Cardiac muscle cell (in vitro differentiated cells and primary cell): ENCODE measurements around the gene CLCN1. TPM values are rescaled to one million over a fixed set of nuclear protein-coding genes. Genes with fewer than 3 reads are reported as not detected.
"Not testable (repeated sequence)": the region's sequence is repeated elsewhere in the genome, so short reads cannot be mapped to it uniquely, and the experiment has no call there.

Source experiments
- DNase-seq, 2 donors: peaks; one replicate each; pipeline versions ENCODE4 v3.0.0 to v3.0.0-alpha.2; 2010 to 2017; ENCODE audit warnings: low read depth in 1 of 2, low spot score in 1 of 2
- H3K27ac ChIP-seq: fragments of 200-600 bp; sonication (generic); 2 replicates; pipeline ENCODE4 v1.5.1; 2016
- H3K27me3 ChIP-seq: fragments of 200-600 bp; sonication (generic); 2 replicates; pipeline ENCODE4 v1.6.0; 2016; ENCODE audit warnings: control low read depth
- H3K36me3 ChIP-seq: fragments of 200-600 bp; sonication (generic); 2 replicates; pipeline ENCODE4 v1.5.1; 2016; ENCODE audit warnings: control low read depth
- H3K4me1 ChIP-seq: fragments of 200-600 bp; sonication (generic); 2 replicates; pipeline ENCODE4 v1.8.1; 2017; ENCODE audit warnings: low read depth, mild to moderate bottlenecking, mixed run types
- H3K4me3 ChIP-seq: fragments of 200-600 bp; sonication (generic); 2 replicates; pipeline ENCODE4 v1.5.1; 2016; ENCODE audit warnings: mild to moderate bottlenecking
- H3K9me3 ChIP-seq: fragments of 200-600 bp; sonication (generic); 2 replicates; pipeline ENCODE4 v1.5.1; 2017; ENCODE audit warnings: low read depth, mild to moderate bottlenecking, control low read depth
- polyA plus RNA-seq: library from polyadenylated mRNA; unstranded; fragments of >200 nt; fragmentation: Nextera tagmentation; extraction: Ambion mirVana; gene quantifications from 2 replicates; pipeline ENCODE4 v1.2.1, GENCODE V29; 2016
- total RNA-seq: library from RNA; depleted of rRNA; stranded (reverse); fragments of >200 nt; gene quantifications from 2 replicates; pipeline ENCODE4 v1.2.3, GENCODE V29; 2016
- TF ChIP-seq, protein P1 (sequence below): IDR thresholded peaks from 2 replicates; pipeline ENCODE4 v1.5.1; 2012; ENCODE audit warnings: low read depth, mild to moderate bottlenecking, low read length

The CLCN1 gene
- total and polyA plus RNA-seq, 2 experiments from 2014 or later = not detected

DNA sequence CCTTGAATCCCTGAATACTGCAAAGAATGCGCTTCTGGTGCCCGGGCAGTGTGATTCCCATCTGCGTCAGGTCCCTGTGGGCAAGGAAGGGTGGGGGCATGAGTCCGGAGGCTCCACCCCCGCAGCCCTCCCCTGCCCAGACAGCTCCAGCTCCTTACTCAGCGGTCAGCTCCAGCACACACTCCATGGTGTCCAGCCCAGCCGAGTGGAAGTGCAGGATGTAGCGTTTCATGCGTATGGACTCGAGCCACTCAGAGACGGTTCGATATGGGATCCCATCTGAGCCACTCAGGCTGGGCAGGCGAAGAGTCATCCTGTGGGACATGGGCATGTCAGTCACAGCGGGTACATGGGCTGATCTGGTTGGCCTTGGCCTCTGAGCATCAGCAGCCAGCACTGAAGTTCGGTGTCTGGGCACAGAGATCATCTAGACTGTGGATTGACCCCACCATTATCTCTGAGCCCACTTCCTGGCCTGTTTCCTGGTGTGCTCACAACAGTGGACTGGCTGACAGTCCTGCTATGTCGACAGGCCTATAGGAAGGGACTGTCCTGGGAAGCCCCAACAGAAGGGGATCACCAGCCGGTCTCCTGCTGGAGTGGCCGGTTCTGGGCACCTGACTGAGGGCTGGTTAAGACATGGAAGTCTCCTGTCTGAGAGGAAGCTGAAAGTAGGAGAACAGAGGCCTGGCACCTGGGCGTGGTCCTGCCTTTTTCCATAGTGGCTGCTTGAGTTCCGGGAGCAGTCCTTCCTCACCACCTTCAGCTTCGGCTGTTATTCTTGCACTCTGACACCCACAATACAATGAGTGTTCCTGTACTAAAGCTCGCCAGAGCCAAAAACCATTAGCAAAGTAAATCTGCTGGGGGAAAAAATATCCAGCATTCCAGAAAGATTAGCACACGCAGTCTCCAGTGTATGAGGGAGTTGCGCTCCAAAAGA, 75.8 kb downstream of the CLCN1 start:
- peak in 1 of 2 donors; percentile 91 for DNase-seq
- TF ChIP-seq, protein P1, sequence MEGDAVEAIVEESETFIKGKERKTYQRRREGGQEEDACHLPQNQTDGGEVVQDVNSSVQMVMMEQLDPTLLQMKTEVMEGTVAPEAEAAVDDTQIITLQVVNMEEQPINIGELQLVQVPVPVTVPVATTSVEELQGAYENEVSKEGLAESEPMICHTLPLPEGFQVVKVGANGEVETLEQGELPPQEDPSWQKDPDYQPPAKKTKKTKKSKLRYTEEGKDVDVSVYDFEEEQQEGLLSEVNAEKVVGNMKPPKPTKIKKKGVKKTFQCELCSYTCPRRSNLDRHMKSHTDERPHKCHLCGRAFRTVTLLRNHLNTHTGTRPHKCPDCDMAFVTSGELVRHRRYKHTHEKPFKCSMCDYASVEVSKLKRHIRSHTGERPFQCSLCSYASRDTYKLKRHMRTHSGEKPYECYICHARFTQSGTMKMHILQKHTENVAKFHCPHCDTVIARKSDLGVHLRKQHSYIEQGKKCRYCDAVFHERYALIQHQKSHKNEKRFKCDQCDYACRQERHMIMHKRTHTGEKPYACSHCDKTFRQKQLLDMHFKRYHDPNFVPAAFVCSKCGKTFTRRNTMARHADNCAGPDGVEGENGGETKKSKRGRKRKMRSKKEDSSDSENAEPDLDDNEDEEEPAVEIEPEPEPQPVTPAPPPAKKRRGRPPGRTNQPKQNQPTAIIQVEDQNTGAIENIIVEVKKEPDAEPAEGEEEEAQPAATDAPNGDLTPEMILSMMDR = no peak
- H3K4me1 ChIP-seq = no peaks in the 10 kb centered on the region
- no peaks in the 10 kb centered on the region for H3K9me3 ChIP-seq
- no peak overlapping the region for H3K4me3 ChIP-seq
- peak overlapping the region; percentile 28 for H3K27ac ChIP-seq
- H3K27me3 ChIP-seq = no peaks in the 10 kb centered on the region
- H3K36me3 ChIP-seq = peaks cover 27% of the 10 kb centered on the region

DNA sequence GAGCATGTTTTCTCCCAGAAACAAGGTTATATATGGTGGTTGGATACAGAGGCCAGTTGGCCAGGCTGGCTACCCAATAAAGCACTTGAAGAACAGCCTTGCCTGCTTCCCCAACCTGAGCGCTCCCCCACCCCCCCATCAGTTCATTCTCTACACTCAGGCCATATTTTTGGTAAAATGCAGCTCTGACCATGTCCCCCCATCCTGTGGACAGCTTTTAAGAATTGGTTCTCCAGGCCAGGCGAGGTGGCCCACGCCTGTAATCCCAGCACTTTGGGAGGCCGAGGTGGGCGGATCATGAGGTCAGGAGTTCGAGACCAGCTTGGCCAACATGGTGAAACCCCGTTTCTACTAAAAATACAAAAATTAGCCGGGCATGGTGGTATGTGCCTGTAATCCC, 76.5 kb downstream of the CLCN1 start:
- not testable (repeated sequence) for H3K9me3 ChIP-seq, DNase-seq, H3K27me3 ChIP-seq, H3K27ac ChIP-seq, H3K4me3 ChIP-seq, H3K4me1 ChIP-seq
- H3K36me3 ChIP-seq = peaks cover 27% of the 10 kb centered on the region

DNA sequence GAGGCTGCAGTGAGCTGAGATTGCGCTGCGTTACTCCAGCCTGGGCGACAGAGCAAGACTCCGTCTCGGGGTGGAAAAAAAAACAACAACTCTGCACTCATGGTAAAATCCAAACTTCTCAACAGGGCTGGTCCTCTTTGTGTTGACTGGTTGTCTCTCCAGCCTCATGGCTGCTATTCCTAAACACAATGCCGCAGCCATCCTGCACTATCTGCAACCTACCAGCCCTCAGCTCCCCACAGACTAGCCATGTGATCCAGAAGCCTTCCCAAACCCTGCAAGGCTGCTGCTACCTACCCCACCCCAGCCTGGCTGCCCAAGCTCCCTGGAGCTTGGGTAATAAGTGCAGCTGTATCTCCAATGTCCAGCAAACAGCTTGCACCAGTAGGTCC, 77.0 kb downstream of the CLCN1 start:
- no peak overlapping the region for H3K27ac ChIP-seq
- H3K27me3 ChIP-seq = no peaks in the 10 kb centered on the region
- peak in 1 of 2 donors; percentile 44 for DNase-seq
- H3K4me1 ChIP-seq = no peaks in the 10 kb centered on the region
- no peak overlapping the region for H3K4me3 ChIP-seq
- no peaks in the 10 kb centered on the region for H3K9me3 ChIP-seq
- H3K36me3 ChIP-seq = peaks cover 25% of the 10 kb centered on the region
- TF ChIP-seq, protein P1 = no peak

DNA sequence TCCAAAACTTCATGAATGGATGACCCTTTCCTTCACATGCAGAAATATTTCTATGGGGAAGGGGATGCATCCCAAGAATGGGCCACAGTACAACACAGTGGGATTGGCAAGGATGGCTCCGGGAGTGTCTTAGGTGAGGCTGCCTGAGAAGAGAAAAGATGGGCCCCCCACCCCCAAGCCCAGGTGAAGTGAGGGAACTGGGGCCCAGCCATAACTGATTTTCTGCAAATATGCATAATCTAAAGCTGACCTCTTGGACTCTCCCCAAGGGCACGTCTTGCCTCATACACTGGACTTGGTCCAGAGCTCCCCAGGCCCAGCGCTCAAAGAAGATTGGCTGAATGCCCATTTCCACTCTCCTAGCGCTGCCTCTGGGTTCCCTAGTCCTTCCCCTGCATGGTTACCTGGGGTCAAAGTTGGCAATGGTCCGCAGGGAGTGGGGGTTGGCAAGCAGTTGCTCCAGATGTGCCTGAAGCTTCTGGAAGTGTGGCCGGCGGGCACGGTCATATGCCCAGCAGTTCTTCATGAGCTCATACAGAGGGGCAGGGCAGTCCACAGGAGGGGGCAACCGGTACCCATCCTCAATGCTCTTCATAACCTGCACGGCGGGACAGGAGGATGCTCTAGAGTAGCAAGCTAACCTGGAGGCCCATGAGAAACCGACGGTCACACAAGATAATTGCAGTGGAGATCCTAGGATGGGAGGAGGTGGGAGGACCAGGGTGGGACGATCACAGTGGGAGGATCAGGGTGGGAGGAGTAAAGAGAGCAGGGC, 77.5 kb downstream of the CLCN1 start:
- Histone ChIP-seq H3K27me3 (no peaks in the 10 kb centered on the region), H3K9me3 (no peaks in the 10 kb centered on the region), H3K4me1 (no peaks in the 10 kb centered on the region), H3K4me3 (no peak overlapping the region), H3K27ac (no peak overlapping the region), H3K36me3 (peaks cover 20% of the 10 kb centered on the region)
- TF ChIP-seq, protein P1 = no peak
- DNase-seq = peak in 1 of 2 donors; percentile 82

DNA sequence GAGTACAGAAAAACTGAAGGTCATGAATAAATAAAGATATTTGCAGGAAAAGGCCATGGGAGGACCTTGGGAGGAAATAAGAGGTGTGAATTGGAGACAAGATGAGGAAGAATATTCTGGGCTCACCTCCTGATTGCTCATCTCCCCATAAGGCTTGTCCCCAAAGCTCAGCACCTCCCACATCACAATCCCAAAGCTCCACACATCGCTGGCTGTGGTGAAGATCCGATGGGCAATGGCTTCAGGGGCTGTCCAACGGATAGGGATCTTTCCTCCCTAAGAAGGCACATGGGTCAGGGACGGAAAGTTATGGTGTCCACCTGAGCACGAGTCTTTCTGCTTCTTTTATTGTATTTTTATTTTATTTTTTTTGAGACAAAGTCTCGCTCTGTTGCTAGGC, 78.2 kb downstream of the CLCN1 start:
- TF ChIP-seq, protein P1 = no peak
- Histone ChIP-seq H3K9me3 (no peaks in the 10 kb centered on the region), H3K4me1 (no peaks in the 10 kb centered on the region), H3K27ac (no peak overlapping the region), H3K36me3 (peaks cover 16% of the 10 kb centered on the region), H3K4me3 (no peak overlapping the region), H3K27me3 (no peaks in the 10 kb centered on the region)
- peak in 1 of 2 donors; percentile 21 for DNase-seq
